SK-N-SH (cell line): ENCODE results near the gene ANKRD16.

Experiments used
- CHD2 ChIP-seq: fragments of 150-350 bp; IDR thresholded peaks from 2 replicates; pipeline ENCODE4 v1.6.1; 2018; ENCODE audit warnings: low read length; ENCODE audit not compliant: partially characterized antibody
- CTCF ChIP-seq: fragments of 200-600 bp; sonication (generic); IDR thresholded peaks from 2 replicates; pipeline ENCODE4 v1.6.1; 2017; ENCODE audit warnings: antibody characterized with exemption, mild to moderate bottlenecking, moderate library complexity
- EP300 ChIP-seq, 2 experiments: IDR thresholded peaks; 2 replicates each; pipeline versions ENCODE4 v1.4.0 to v1.6.1; 2012; ENCODE audit warnings: borderline replicate concordance in 1 of 2, low read depth in 1 of 2, low read length in 1 of 2
- EZH2phosphoT487 ChIP-seq: fragments of 200-600 bp; sonication (generic); IDR thresholded peaks from 2 replicates; pipeline ENCODE4 v1.6.1; 2017; ENCODE audit warnings: low read depth, mixed run types, mild to moderate bottlenecking, antibody characterized with exemption, moderate library complexity, borderline replicate concordance
- GATA2 ChIP-seq: sonication (generic); formaldehyde crosslinking; IDR thresholded peaks from 2 replicates; pipeline ENCODE4 v1.5.0; 2020; ENCODE audit warnings: mild to moderate bottlenecking, missing genetic modification reagents
- MEF2A ChIP-seq: IDR thresholded peaks from 2 replicates; pipeline ENCODE4 v1.4.0; 2012; ENCODE audit warnings: low read depth, borderline replicate concordance
- NRF1 ChIP-seq: IDR thresholded peaks from 2 replicates; pipeline ENCODE4 v1.6.1; 2012; ENCODE audit warnings: low read depth, mild to moderate bottlenecking, low read length
- POLR2AphosphoS5 ChIP-seq: IDR thresholded peaks from 2 replicates; pipeline ENCODE4 v1.6.1; 2012; ENCODE audit warnings: low read depth, low read length
- RAD21 ChIP-seq: IDR thresholded peaks from 2 replicates; pipeline ENCODE4 v1.6.1; 2012; ENCODE audit warnings: mild to moderate bottlenecking, low read length
- RFX5 ChIP-seq: IDR thresholded peaks from 2 replicates; pipeline ENCODE4 v1.6.1; 2012; ENCODE audit warnings: mild to moderate bottlenecking, improper control_type of control experiment, low read length
- TAF1 ChIP-seq: IDR thresholded peaks from 2 replicates; pipeline ENCODE4 v1.6.1; 2012; ENCODE audit warnings: low read depth, mild to moderate bottlenecking, low read length, moderate library complexity, borderline replicate concordance
- TEAD4 ChIP-seq: IDR thresholded peaks from 2 replicates; pipeline ENCODE4 v1.4.0; 2012; ENCODE audit warnings: mild to moderate bottlenecking, borderline replicate concordance; ENCODE audit not compliant: insufficient read depth
- TF ChIP-seq, protein P1 (sequence below): fragments of 150-350 bp; IDR thresholded peaks from 2 replicates; pipeline ENCODE4 v1.6.1; 2017; ENCODE audit warnings: antibody characterized with exemption, low read length, low read depth, borderline replicate concordance

- no peak for TF ChIP-seq CTCF
- no peak for TF ChIP-seq TEAD4
- TF ChIP-seq EZH2phosphoT487, result no peak
- TF ChIP-seq RAD21, result no peak
- TF ChIP-seq, protein P1, sequence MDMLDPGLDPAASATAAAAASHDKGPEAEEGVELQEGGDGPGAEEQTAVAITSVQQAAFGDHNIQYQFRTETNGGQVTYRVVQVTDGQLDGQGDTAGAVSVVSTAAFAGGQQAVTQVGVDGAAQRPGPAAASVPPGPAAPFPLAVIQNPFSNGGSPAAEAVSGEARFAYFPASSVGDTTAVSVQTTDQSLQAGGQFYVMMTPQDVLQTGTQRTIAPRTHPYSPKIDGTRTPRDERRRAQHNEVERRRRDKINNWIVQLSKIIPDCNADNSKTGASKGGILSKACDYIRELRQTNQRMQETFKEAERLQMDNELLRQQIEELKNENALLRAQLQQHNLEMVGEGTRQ, result no peak
- TF ChIP-seq MEF2A, result no peak
- no peak for TF ChIP-seq CHD2
- TF ChIP-seq POLR2AphosphoS5, result no peak
- TF ChIP-seq TAF1, result no peak
- no peak for TF ChIP-seq NRF1
- no peak for TF ChIP-seq RFX5
- no peak for TF ChIP-seq GATA2 (CRISPR knock-in tag)
- TF ChIP-seq EP300 (IDR thresholded peaks at IDR 0.05; ENCODE audit: borderline replicate concordance in 1 of 2, low read depth in 1 of 2, low read length in 1 of 2), result no peak
Observed at GRCh38 chr10:5917305-5917704, 27.6 kb upstream of the ANKRD16 start.
